OCI-LY7 (cell line): Measurements from ENCODE around the gene PLPPR2. TPM values are rescaled to one million over a fixed set of nuclear protein-coding genes. Genes with fewer than 3 reads are reported as not detected.

Source experiments
- BruUV-seq: library from RNA; stranded (reverse); fragments of 400-500 nt; replicated peaks from 2 replicates; lab custom pipeline; 2021; lab: Mats Ljungman, UMichigan
- CTCF ChIA-PET: fragments of 300-600 bp; sonication (Branson Sonifier 250); formaldehyde crosslinking; loops from one replicate; lab custom pipeline; 2022; ENCODE audit warnings: antibody characterized with exemption; ENCODE audit not compliant: unreplicated experiment; lab: Charles Lee
- POLR2A ChIA-PET: fragments of 300-600 bp; sonication (Branson Sonifier 250); formaldehyde crosslinking; loops from one replicate; lab custom pipeline; 2022; ENCODE audit warnings: antibody characterized with exemption; lab: Charles Lee
- DNase-seq: peaks from one replicate; pipeline ENCODE4 v3.0.0-alpha.2; 2015; ENCODE audit warnings: low spot score
- H2AFZ ChIP-seq: fragments of 200-600 bp; sonication (generic), shearing (Covaris generic); 2 replicates; pipeline ENCODE4 v1.6.1; 2014; ENCODE audit warnings: mild to moderate bottlenecking, antibody characterized with exemption, low read length, moderate library complexity
- H3K27ac ChIP-seq: fragments of 200-600 bp; sonication (generic); 2 replicates; pipeline ENCODE4 v1.5.1; 2014; ENCODE audit warnings: mixed run types, low read depth, mild to moderate bottlenecking, moderate library complexity, low read length, inconsistent platforms; ENCODE audit not compliant: poor library complexity, severe bottlenecking
- H3K36me3 ChIP-seq: fragments of 200-600 bp; sonication (generic); 2 replicates; pipeline ENCODE4 v1.6.1; 2014; ENCODE audit warnings: mild to moderate bottlenecking, antibody characterized with exemption, low read length, moderate library complexity, mixed read lengths; ENCODE audit not compliant: insufficient read depth
- H3K4me1 ChIP-seq: fragments of 200-600 bp; sonication (generic); 2 replicates; pipeline ENCODE4 v1.5.1; 2014; ENCODE audit warnings: mild to moderate bottlenecking, low read length; ENCODE audit not compliant: insufficient read depth, poor library complexity, severe bottlenecking
- H3K4me2 ChIP-seq: fragments of 200-600 bp; sonication (generic); 2 replicates; pipeline ENCODE4 v1.6.1; 2014; ENCODE audit warnings: mild to moderate bottlenecking, low read length
- H3K4me3 ChIP-seq: fragments of 200-600 bp; sonication (generic); 2 replicates; pipeline ENCODE4 v1.5.1; 2014; ENCODE audit warnings: mild to moderate bottlenecking, low read depth, low read length; ENCODE audit not compliant: poor library complexity, severe bottlenecking
- H3K79me2 ChIP-seq: fragments of 200-600 bp; sonication (generic); 2 replicates; pipeline ENCODE4 v1.6.1; 2016; ENCODE audit warnings: low read depth, mild to moderate bottlenecking, low read length, moderate library complexity, mixed read lengths; ENCODE audit not compliant: insufficient read depth
- H3K9me2 ChIP-seq: fragments of 200-600 bp; sonication (generic); 2 replicates; pipeline ENCODE4 v1.6.1; 2016; ENCODE audit warnings: mild to moderate bottlenecking, low read length, mixed read lengths; ENCODE audit not compliant: insufficient read depth
- H3K9me3 ChIP-seq: fragments of 200-600 bp; sonication (generic); 2 replicates; pipeline ENCODE4 v1.6.1; 2014; ENCODE audit warnings: mild to moderate bottlenecking, mixed run types, low read length, mixed read lengths
- H4K20me1 ChIP-seq: fragments of 200-600 bp; sonication (generic); 2 replicates; pipeline ENCODE4 v1.6.1; 2014; ENCODE audit warnings: mild to moderate bottlenecking, antibody characterized with exemption, low read length, moderate library complexity, mixed read lengths; ENCODE audit not compliant: insufficient read depth
- EZH2phosphoT487 ChIP-seq: fragments of 200-600 bp; sonication (generic); IDR thresholded peaks from 2 replicates; pipeline ENCODE4 v1.6.1; 2018; ENCODE audit warnings: low read depth, borderline replicate concordance, mild to moderate bottlenecking, mixed run types, antibody characterized with exemption, low read length, moderate library complexity, mixed read lengths
- intact Hi-C: fragments of 100-400 bp; cut with micrococcal nuclease; formaldehyde crosslinking; loops from one replicate; pipeline ENCODE4 v1.10.0; 2022; ENCODE audit not compliant: unreplicated experiment
- small RNA-seq: library from RNA; depleted of rRNA; stranded (forward); fragments of <200 nt; gene quantifications from one replicate; pipeline ENCODE3, GENCODE V24; 2014
- total RNA-seq, 2 experiments: library from RNA; depleted of rRNA in 1 of 2; stranded (reverse); fragments of >200 nt in 1 of 2; shearing (Covaris generic) in 1 of 2; gene quantifications; 2 replicates each; pipeline ENCODE4 v1.2.3, GENCODE V29; 2014 to 2022
- TF ChIP-seq, protein P1 (sequence below): fragments of 200-600 bp; sonication (generic); conservative IDR thresholded peaks from 2 replicates; pipeline ENCODE4 v1.5.1; 2014; ENCODE audit warnings: mild to moderate bottlenecking, antibody characterized with exemption, low read length, moderate library complexity, mixed read lengths

The PLPPR2 gene
- total RNA-seq, 2 experiments from 2014 or later = 0.88 to 3.6 TPM

- Histone ChIP-seq H3K27ac (no peak overlapping the region), H3K9me3 (no peaks in the 10 kb centered on the region), H3K4me3 (no peak overlapping the region), H2AFZ (no peak overlapping the region), H3K4me1 (no peaks in the 10 kb centered on the region), H3K9me2 (no peaks in the 10 kb centered on the region), H4K20me1 (no peaks in the 10 kb centered on the region), H3K4me2 (no peak overlapping the region), H3K79me2 (no peaks in the 10 kb centered on the region), H3K36me3 (no peaks in the 10 kb centered on the region)
- intact Hi-C loops = no loop called here
- no peak for TF ChIP-seq EZH2phosphoT487
- TF ChIP-seq, protein P1, sequence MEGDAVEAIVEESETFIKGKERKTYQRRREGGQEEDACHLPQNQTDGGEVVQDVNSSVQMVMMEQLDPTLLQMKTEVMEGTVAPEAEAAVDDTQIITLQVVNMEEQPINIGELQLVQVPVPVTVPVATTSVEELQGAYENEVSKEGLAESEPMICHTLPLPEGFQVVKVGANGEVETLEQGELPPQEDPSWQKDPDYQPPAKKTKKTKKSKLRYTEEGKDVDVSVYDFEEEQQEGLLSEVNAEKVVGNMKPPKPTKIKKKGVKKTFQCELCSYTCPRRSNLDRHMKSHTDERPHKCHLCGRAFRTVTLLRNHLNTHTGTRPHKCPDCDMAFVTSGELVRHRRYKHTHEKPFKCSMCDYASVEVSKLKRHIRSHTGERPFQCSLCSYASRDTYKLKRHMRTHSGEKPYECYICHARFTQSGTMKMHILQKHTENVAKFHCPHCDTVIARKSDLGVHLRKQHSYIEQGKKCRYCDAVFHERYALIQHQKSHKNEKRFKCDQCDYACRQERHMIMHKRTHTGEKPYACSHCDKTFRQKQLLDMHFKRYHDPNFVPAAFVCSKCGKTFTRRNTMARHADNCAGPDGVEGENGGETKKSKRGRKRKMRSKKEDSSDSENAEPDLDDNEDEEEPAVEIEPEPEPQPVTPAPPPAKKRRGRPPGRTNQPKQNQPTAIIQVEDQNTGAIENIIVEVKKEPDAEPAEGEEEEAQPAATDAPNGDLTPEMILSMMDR = no peak
- no peak for DNase-seq
- CTCF ChIA-PET = no interaction called here
- POLR2A ChIA-PET = interaction anchor here (0.7 kb wide), 1 partner anchor 13 kb away, joined by 3 read pairs; no protein-coding TSS in a partner anchor
- no TSS peak for BruUV-seq
Measured at GRCh38 chr19:11408591-11408990, 53.4 kb downstream of the PLPPR2 start.

DNA sequence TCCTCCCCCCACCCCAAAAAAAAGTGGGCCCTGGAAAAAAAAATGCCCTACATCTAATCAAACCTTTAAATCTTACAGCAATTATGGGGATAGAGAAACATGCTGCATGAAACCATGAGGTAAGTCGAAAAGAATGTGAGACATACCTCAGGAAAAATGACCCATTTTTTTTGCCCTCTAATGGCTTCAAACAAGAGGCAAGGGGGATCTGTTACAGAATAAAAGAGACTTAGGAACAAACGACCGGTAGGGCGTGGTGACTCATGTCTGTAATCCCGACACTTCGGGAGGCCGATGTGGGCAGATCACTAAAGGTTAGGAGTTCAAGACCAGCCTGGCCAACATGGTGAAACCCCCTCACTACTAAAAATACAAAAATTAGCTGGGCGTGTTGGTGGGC is 55.5 kb downstream of the PLPPR2 start:
- no TSS peak for BruUV-seq
- H2AFZ ChIP-seq = no peak overlapping the region
- no peak for DNase-seq
- no peaks in the 10 kb centered on the region for H3K36me3 ChIP-seq
- no peaks in the 10 kb centered on the region for H3K4me1 ChIP-seq
- H3K9me3 ChIP-seq = no peaks in the 10 kb centered on the region
- H3K27ac ChIP-seq = no peak overlapping the region
- POLR2A ChIA-PET = no interaction called here
- H3K79me2 ChIP-seq = no peaks in the 10 kb centered on the region
- no peak overlapping the region for H3K4me2 ChIP-seq
- H3K9me2 ChIP-seq = no peaks in the 10 kb centered on the region
- no peak overlapping the region for H3K4me3 ChIP-seq
- CTCF ChIA-PET = no interaction called here
- TF ChIP-seq EZH2phosphoT487 = no peak
- TF ChIP-seq, protein P1 = no peak
- intact Hi-C loops = no loop called here
- no peaks in the 10 kb centered on the region for H4K20me1 ChIP-seq

DNA sequence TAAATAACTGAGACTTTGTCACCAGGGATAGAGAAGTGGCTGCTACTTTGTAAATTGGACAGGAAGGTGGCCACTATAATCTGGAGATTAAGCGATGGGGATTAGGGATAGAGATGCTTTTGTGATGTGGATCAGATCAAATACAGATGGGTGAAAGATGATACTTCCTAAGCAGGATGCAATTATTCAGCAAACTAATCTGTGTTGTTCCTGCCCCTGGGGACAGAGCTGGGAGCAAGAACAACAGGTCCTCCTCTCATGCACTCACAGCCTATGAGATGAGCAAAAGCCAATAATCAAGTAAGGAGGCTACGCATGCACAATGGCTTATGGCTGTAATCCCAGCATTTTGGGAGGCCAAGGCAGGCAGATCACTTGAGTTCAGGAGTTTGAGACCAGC is 59.3 kb downstream of the PLPPR2 start:
- DNase-seq = no peak
- Histone ChIP-seq H2AFZ (no peak overlapping the region), H3K9me2 (no peaks in the 10 kb centered on the region), H3K4me3 (no peak overlapping the region), H3K36me3 (no peaks in the 10 kb centered on the region), H3K27ac (no peak overlapping the region), H3K79me2 (no peaks in the 10 kb centered on the region), H3K9me3 (no peaks in the 10 kb centered on the region), H4K20me1 (no peaks in the 10 kb centered on the region), H3K4me1 (peaks cover 8% of the 10 kb centered on the region), H3K4me2 (no peak overlapping the region)
- ChIA-PET CTCF (no interaction called here), POLR2A (no interaction called here)
- intact Hi-C loops = no loop called here
- TF ChIP-seq, protein P1 = no peak
- no peak for TF ChIP-seq EZH2phosphoT487
- no TSS peak for BruUV-seq

Small RNA genes within 50 kb of the gene (small RNA-seq; reads per million reads assigned to genes)
- not detected for gene RF00019

Other genes starting within 250 kb of the PLPPR2 start
- gene SPC24, start 199.7 kb upstream of the PLPPR2 start, total RNA-seq (2014; rRNA removed; shearing (Covaris generic)) = 184 and 220 TPM in 2 replicates
- 132 and 133 TPM in 2 replicates for gene SPC24, start 199.7 kb upstream of the PLPPR2 start, total RNA-seq (2022)
- gene KANK2, start 157.9 kb upstream of the PLPPR2 start, total RNA-seq (2014; rRNA removed; shearing (Covaris generic)) = 135 and 186 TPM in 2 replicates
- 174 TPM in 2 replicates for gene KANK2, start 157.9 kb upstream of the PLPPR2 start, total RNA-seq (2022)
- gene ANGPTL8, start 115.8 kb upstream of the PLPPR2 start, total RNA-seq (2014; rRNA removed; shearing (Covaris generic)) = not detected in 2 replicates
- gene ANGPTL8, start 115.8 kb upstream of the PLPPR2 start, total RNA-seq (2022) = 1.0 TPM in 1 of 2 replicates, not detected in the other
- 16.6 and 24.1 TPM in 2 replicates for gene DOCK6, start 92.9 kb upstream of the PLPPR2 start, total RNA-seq (2014; rRNA removed; shearing (Covaris generic))
- gene DOCK6, start 92.9 kb upstream of the PLPPR2 start, total RNA-seq (2022) = 74.6 and 78.2 TPM in 2 replicates
- not detected in 2 replicates for gene TSPAN16, start 59.3 kb upstream of the PLPPR2 start, total RNA-seq (2014; rRNA removed; shearing (Covaris generic))
- not detected in 2 replicates for gene TSPAN16, start 59.3 kb upstream of the PLPPR2 start, total RNA-seq (2022)
- gene RAB3D, start 15.8 kb upstream of the PLPPR2 start, total RNA-seq (2014; rRNA removed; shearing (Covaris generic)) = 1.1 and 1.9 TPM in 2 replicates
- gene RAB3D, start 15.8 kb upstream of the PLPPR2 start, total RNA-seq (2022) = 7.7 and 8.4 TPM in 2 replicates
- gene TMEM205, start 9.2 kb upstream of the PLPPR2 start, total RNA-seq (2014; rRNA removed; shearing (Covaris generic)) = 58.4 and 58.9 TPM in 2 replicates
- 32.0 and 39.9 TPM in 2 replicates for gene TMEM205, start 9.2 kb upstream of the PLPPR2 start, total RNA-seq (2022)
- 13.3 and 14.1 TPM in 2 replicates for gene CCDC159, start 8.9 kb upstream of the PLPPR2 start, total RNA-seq (2014; rRNA removed; shearing (Covaris generic))
- 18.9 and 26.1 TPM in 2 replicates for gene CCDC159, start 8.9 kb upstream of the PLPPR2 start, total RNA-seq (2022)
- gene SWSAP1, start 19.2 kb downstream of the PLPPR2 start, total RNA-seq (2014; rRNA removed; shearing (Covaris generic)) = 5.6 and 6.6 TPM in 2 replicates
- 5.6 and 6.8 TPM in 2 replicates for gene SWSAP1, start 19.2 kb downstream of the PLPPR2 start, total RNA-seq (2022)
- gene EPOR, start 28.9 kb downstream of the PLPPR2 start, total RNA-seq (2014; rRNA removed; shearing (Covaris generic)) = 9.9 and 19.6 TPM in 2 replicates
- gene EPOR, start 28.9 kb downstream of the PLPPR2 start, total RNA-seq (2022) = 11.3 and 15.7 TPM in 2 replicates
- gene RGL3, start 63.9 kb downstream of the PLPPR2 start, total RNA-seq (2014; rRNA removed; shearing (Covaris generic)) = 0.41 TPM in 1 of 2 replicates, not detected in the other
- 0.49 and 0.61 TPM in 2 replicates for gene RGL3, start 63.9 kb downstream of the PLPPR2 start, total RNA-seq (2022)
- gene ODAD3, start 79.7 kb downstream of the PLPPR2 start, total RNA-seq (2014; rRNA removed; shearing (Covaris generic)) = 0.28 and 0.57 TPM in 2 replicates
- 0.79 and 1.2 TPM in 2 replicates for gene ODAD3, start 79.7 kb downstream of the PLPPR2 start, total RNA-seq (2022)
- 61.8 and 95.6 TPM in 2 replicates for gene PRKCSH, start 80.2 kb downstream of the PLPPR2 start, total RNA-seq (2014; rRNA removed; shearing (Covaris generic))
- gene PRKCSH, start 80.2 kb downstream of the PLPPR2 start, total RNA-seq (2022) = 271 and 297 TPM in 2 replicates
- 0.95 TPM in 1 of 2 replicates, not detected in the other for gene ELAVL3, start 125.6 kb downstream of the PLPPR2 start, total RNA-seq (2014; rRNA removed; shearing (Covaris generic))
- 0.30 TPM in 1 of 2 replicates, not detected in the other for gene ELAVL3, start 125.6 kb downstream of the PLPPR2 start, total RNA-seq (2022)
- gene ZNF653, start 150.4 kb downstream of the PLPPR2 start, total RNA-seq (2014; rRNA removed; shearing (Covaris generic)) = 12.3 and 14.1 TPM in 2 replicates
- 17.9 and 21.5 TPM in 2 replicates for gene ZNF653, start 150.4 kb downstream of the PLPPR2 start, total RNA-seq (2022)
- 40.6 and 52.4 TPM in 2 replicates for gene ECSIT, start 173.7 kb downstream of the PLPPR2 start, total RNA-seq (2014; rRNA removed; shearing (Covaris generic))
- 59.3 and 59.5 TPM in 2 replicates for gene ECSIT, start 173.7 kb downstream of the PLPPR2 start, total RNA-seq (2022)
- gene CNN1, start 183.4 kb downstream of the PLPPR2 start, total RNA-seq (2014; rRNA removed; shearing (Covaris generic)) = not detected in 2 replicates
- not detected in 2 replicates for gene CNN1, start 183.4 kb downstream of the PLPPR2 start, total RNA-seq (2022)
- gene ELOF1, start 203.8 kb downstream of the PLPPR2 start, total RNA-seq (2014; rRNA removed; shearing (Covaris generic)) = 48.9 and 60.5 TPM in 2 replicates
- gene ELOF1, start 203.8 kb downstream of the PLPPR2 start, total RNA-seq (2022) = 69.0 and 73.2 TPM in 2 replicates
- gene ACP5, start 222.2 kb downstream of the PLPPR2 start, total RNA-seq (2014; rRNA removed; shearing (Covaris generic)) = 13.3 and 21.6 TPM in 2 replicates
- gene ACP5, start 222.2 kb downstream of the PLPPR2 start, total RNA-seq (2022) = 16.3 and 17.4 TPM in 2 replicates
- gene ZNF627, start 242.1 kb downstream of the PLPPR2 start, total RNA-seq (2014; rRNA removed; shearing (Covaris generic)) = 8.0 and 11.0 TPM in 2 replicates
- 16.0 and 16.8 TPM in 2 replicates for gene ZNF627, start 242.1 kb downstream of the PLPPR2 start, total RNA-seq (2022)